ENCODE measurements around the gene CHRNA3.

The CHRNA3 gene

DNA sequence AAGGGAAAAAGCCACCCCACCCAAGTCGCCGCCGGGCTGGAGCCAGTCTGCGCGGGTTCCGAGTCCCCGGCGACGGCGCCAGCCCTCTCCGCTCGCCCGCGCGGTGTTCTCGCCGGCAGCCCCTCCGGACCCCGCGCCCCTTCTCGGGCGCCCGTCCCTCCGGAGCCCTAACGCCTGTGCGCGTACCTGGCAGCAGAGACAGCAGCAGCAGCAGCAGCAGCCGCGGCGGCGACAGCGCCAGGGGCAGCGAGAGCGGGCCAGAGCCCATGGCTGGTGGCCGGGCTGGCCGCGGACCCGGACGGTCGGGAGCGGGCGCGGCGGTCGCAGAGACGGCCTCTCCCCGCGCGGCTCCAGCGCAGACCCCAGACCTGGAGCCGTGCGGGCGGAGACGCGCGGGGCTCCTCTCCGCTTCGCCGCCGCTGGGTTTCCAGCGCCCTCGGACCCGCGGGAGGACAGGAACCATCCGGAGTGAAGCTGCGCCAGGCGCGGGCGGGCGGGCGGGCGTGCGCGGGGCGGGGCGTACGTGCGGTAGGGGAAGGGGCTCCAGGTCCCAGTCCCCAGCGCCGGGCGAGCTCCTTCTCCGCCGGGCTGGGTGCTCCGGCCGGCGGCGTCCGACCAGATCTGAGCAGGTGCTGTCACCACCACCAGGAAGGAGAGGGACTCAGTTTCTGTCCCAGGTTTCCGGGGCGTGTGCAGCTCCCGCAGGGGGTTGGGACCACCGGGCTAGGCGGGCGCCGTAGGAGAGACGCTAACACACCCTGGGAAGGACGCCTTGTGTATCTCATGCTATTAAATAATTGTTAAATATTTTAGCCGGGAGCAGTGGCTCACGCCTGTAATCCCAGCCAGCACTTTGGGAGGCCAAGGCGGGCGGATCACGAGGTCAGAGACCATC, at the start of gene CHRNA3:
TSS of gene CHRNA3 (minus strand) at position 470 of the 895 bp plus-strand sequence. CDS start at position 268, 202 bp downstream.
- H3K4me3 ChIP-seq (ENCODE audit: low read length): peak within 1 kb of the TSS; percentile 15; the same call in 1 of the 2 replicates
- TF ChIP-seq ZNF274 (IDR thresholded peaks at IDR 0.05; ENCODE audit: low read depth, low read length): no peak

DNA sequence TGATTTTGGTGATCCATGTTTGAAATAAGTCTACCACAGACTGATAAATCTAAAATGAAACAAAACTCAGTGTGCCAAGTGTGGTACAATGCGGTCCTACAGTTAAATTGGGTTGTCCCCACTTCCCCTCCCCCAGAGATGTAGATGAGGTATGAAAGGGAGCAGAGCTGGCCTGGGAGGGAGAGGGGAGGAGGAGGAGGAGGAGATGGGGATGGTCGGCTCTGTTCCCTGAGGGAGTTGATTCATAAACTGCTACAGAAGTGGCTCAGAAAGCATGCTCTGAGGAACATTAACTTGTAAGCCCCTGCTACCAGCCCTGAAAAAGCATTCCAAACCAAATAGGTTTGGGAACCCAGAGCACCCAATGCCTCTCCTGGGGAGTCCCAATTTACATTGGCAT, 48.2 kb upstream of the CHRNA3 start:
- H3K4me3 ChIP-seq (ENCODE audit: low read length): no peak overlapping the region

DNA sequence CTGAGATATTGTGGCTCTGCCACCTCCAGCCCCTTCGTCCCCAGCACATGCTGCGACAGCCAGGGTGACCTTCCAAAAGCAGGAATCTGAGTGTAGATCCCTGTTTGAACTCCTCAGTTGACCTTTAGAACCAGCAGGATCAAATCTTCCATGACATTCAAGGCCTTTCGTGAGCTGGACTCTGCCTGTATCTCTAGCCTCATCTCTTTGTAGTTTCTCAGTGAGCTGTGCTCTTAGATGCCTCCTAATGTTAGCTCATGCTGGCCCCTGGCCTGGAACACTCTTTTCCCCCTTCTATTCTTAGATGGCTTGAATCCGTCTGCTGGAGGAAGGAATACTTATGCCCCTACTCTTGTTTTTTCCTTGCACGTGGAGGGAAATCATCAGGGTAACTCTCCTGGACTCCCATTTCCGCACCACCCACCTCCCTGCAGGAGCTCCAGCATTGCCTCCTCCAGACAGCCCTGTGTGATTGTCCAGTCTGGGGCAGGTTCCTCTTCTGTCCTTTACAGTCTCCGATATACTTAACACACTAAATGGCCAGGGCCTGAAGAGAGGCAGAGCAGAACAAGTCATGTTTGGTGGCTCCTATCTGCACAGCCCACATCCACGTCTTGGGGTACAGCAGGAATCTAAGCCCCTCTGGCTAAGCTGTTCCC, 46.9 kb upstream of the CHRNA3 start:
- no peak for TF ChIP-seq ZNF274 (IDR thresholded peaks at IDR 0.05; ENCODE audit: low read depth, low read length)
- no peak overlapping the region for H3K4me3 ChIP-seq (ENCODE audit: low read length)

More for the DNA sequence above, 48.2 kb upstream of the CHRNA3 start:
- TF ChIP-seq ZNF274 (IDR thresholded peaks at IDR 0.05; ENCODE audit: low read depth, low read length): no peak

DNA sequence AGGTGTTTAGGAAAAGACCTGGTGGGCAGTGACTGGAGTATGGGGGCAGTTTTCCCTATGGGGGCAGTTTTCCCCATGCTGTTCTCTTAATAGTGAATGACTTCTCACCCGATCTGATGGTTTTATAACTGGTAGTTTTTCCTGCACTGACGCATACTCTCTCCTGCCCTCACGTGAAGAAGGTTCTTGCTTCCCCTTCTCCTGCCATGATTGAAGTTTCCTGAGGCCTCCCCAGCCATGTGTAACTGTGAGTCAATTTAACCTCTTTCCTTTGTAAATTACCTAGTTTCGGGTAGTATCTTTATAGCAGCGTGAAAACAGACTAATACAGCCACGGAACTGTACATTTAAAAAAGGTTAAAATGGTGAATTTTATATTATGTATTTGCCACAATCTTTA, 45.2 kb upstream of the CHRNA3 start:
- no peak for TF ChIP-seq ZNF274 (IDR thresholded peaks at IDR 0.05; ENCODE audit: low read depth, low read length)
- no peak overlapping the region for H3K4me3 ChIP-seq (ENCODE audit: low read length)

DNA sequence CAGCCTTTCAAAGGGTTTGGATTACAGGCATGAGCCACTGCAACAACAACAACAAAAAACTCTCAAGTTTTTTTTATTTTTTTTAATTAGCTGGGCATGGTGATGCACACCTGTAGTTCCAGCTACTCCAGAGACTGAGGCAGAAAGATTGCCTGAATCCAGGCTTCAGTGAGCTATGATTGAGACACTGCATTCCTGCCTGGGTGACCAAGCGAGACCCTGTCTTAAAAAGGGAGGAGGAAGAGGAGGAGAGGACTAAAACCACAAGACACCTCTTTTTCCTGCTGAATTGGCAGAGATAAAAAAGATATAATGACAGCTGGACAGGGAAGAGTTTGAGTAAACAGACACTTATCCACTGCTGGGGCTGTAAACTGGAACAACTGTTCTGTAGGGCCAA, 42.9 kb upstream of the CHRNA3 start:
- TF ChIP-seq ZNF274 (IDR thresholded peaks at IDR 0.05; ENCODE audit: low read depth, low read length): no peak
- no peak overlapping the region for H3K4me3 ChIP-seq (ENCODE audit: low read length)

DNA sequence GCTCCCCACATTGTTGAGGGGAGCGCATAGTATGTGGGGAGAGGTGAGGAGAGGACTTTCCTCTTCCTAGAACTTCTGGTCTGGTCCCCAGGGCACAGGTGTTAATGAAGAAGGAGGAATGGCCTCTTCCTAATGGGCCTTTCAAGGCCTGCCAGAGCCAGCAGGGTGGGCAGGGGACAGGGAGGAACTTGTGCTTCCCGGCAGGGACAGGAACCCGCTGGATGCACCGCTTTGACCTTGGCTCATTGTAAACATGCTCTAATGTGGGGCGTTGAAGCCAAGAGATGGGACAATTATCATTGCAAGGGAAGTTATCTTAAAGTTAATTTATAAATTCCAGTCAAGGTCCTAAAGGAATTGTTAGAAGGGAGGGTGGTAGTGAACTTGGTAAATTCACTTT, 41.2 kb upstream of the CHRNA3 start:
- TF ChIP-seq ZNF274 (IDR thresholded peaks at IDR 0.05; ENCODE audit: low read depth, low read length): no peak
- H3K4me3 ChIP-seq (ENCODE audit: low read length): no peak overlapping the region

DNA sequence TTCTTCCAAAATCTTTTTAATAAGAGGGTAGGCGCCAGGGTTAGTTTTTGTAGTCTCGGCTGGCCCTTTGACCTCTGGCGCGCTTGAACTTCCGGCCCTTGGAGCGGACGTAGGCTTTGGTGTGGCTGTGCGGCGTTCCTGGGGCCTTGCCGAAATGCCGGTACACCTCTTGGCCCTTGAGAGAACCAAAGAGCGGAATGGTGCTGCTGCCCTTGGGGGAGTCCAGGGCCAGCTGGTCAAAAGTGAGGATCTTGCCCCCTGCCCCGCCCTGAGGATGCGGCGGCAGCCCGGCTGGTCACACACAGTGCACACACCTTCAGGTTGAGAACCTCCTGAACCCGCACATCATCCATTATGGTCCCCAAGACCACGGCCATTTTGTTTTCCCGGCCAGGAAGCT, 40.2 kb upstream of the CHRNA3 start:
- no peak for TF ChIP-seq ZNF274 (IDR thresholded peaks at IDR 0.05; ENCODE audit: low read depth, low read length)
- no peak overlapping the region for H3K4me3 ChIP-seq (ENCODE audit: low read length)

DNA sequence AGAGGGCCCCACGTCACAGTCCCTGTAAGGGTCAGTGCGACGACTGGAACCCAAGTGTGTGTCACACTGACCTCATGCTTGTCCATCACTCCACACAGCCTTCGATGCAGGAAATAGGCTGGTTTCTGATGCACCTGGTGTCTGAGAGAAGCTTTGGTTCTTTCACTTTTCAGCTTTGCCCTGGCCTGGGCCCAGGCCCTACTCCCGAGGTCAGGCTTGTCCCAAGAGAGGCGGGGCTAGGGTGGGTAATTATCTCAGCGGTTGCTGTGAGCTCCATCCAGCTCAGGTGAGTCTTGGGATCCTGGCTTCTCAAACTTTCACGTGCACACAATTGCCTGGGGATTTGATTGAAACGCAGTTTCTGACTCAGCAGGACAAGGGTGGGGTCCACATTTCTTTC, 39.8 kb upstream of the CHRNA3 start:
- H3K4me3 ChIP-seq (ENCODE audit: low read length): no peak overlapping the region
- TF ChIP-seq ZNF274 (IDR thresholded peaks at IDR 0.05; ENCODE audit: low read depth, low read length): no peak

DNA sequence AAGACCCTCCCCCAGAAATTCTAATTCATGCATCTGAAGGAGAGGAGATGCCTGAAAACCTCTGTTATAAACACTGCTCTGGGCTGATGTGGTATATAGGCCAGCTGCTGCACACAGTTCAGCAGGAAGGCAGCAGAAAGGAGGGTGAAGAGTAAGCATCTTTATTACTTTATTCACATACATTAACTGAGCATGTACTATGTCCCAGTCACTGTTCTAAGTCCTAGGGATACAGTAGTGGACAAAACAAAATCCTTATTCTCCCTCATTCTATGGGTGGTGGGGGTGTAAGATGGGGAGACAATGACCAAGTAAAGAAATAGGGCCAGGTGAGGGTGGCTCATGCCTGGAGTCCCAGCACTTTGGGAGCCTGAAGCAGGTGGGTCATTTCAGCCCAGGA, 38.0 kb upstream of the CHRNA3 start:
- no peak overlapping the region for H3K4me3 ChIP-seq (ENCODE audit: low read length)
- no peak for TF ChIP-seq ZNF274 (IDR thresholded peaks at IDR 0.05; ENCODE audit: low read depth, low read length)

DNA sequence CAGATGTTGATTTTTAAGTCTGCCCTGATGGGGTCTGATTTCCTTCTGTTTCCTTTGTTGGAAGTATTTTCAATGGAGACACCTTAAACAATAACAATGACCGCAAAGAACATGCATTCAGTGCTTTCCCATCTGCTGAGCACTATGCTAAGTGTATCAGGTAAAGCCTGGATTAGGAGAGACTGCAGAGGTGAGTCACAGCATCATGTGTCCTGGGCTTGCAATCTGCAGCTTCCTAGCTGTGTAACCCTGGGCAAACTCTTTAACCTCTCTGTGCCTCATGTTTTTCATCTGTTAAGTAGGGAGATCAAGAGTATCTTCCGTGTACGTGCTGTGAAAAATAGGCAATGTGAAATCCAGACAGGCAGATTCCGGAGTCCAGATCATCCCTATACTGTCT, 33.5 kb upstream of the CHRNA3 start:
- TF ChIP-seq ZNF274 (IDR thresholded peaks at IDR 0.05; ENCODE audit: low read depth, low read length): no peak
- H3K4me3 ChIP-seq (ENCODE audit: low read length): no peak overlapping the region

DNA sequence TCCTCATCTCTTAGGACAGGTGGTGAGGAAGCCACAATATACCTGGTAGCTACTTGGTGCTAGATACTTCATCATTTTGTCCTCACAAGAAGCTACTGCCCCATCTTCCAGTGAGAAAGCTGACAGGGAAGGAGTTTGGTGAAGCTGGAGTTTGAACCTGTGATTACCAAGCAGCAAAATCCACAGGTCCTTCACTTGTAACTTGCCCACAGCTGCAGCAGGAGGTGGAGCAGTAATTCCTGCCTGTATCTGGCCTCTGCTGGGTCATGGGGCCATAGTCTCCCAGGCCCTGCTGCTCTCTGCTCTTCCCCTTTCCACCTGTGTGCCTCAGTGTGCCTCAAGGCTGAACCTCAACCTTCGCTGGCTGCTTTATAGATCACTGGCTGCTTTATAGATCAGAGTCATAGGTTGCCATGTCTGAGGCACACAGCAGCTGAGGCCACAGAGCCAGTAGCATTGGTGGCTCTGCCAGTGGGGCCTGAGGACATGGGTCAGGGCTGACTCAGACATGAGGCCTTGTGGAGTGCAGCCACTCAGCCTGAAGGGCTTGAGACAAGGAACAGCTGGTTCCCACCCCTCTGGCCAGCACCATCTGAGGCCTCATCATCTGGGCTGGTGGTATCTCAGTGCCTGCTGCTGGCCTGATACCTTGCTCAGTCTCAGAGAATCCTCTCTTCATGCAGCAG, 31.3 kb upstream of the CHRNA3 start:
- no peak for TF ChIP-seq ZNF274 (IDR thresholded peaks at IDR 0.05; ENCODE audit: low read depth, low read length)
- H3K4me3 ChIP-seq (ENCODE audit: low read length): no peak overlapping the region

DNA sequence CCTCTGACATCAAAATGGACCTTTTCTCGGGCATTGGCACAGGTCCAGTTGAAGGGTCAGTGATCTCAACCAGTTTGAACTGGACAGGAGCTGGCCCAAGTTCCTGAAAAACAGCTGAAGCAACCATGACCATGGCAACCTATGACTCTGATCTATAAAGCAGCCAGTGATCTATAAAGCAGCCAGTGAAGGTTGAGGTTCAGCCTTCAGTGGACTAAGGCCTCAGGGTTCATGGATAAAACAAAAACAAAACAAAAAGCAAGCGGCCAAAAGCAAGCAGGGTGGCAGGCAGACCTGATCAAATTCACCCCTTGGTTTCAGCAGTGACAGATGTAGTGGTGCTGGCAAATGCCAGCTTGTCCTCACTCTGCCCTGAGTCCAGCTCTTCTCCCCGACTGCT, 30.2 kb upstream of the CHRNA3 start:
- no peak for TF ChIP-seq ZNF274 (IDR thresholded peaks at IDR 0.05; ENCODE audit: low read depth, low read length)
- no peak overlapping the region for H3K4me3 ChIP-seq (ENCODE audit: low read length)

DNA sequence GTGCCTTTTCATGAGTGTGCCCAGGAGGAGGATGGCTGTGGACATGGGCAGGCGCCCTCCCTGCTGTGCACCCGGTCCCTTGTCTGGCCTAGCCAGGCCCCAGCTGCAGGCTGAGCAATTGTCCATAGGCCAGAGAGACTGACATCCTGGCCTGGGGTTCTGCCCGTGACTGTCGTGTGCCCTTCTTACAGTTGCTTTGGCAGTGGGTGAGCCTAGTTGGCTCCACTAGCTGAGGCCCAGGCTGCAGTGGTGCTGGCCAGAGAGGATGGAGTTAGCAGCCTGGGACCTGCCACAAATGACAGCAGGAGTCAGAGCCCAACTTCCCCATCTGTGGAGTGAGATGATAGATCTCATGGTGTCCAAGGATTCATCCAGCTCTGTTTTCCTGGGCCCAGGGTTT, 29.2 kb upstream of the CHRNA3 start:
- H3K4me3 ChIP-seq (ENCODE audit: low read length): no peak overlapping the region

DNA sequence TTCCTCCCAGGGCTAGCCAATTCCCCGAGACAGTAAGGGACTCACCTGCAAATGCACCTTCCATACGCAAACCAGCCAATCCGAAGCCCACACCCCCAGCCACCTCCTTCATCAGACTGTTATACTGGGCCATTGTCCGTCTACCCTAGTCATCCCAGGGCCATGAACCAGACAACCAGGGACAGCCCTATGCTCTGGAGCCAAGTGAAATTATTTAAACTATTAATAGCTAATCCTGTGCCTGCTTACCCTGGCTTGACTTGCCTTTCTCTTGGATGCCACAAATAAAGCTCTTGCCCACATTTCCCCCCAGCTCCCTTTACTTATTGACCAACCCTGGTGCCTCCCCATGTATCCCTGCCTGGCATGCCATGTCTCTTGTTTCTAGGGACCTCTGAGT, 24.2 kb upstream of the CHRNA3 start:
- H3K4me3 ChIP-seq (ENCODE audit: low read length): no peak overlapping the region
- TF ChIP-seq ZNF274 (IDR thresholded peaks at IDR 0.05; ENCODE audit: low read depth, low read length): no peak

More for the DNA sequence above, 29.2 kb upstream of the CHRNA3 start:
- no peak for TF ChIP-seq ZNF274 (IDR thresholded peaks at IDR 0.05; ENCODE audit: low read depth, low read length)

DNA sequence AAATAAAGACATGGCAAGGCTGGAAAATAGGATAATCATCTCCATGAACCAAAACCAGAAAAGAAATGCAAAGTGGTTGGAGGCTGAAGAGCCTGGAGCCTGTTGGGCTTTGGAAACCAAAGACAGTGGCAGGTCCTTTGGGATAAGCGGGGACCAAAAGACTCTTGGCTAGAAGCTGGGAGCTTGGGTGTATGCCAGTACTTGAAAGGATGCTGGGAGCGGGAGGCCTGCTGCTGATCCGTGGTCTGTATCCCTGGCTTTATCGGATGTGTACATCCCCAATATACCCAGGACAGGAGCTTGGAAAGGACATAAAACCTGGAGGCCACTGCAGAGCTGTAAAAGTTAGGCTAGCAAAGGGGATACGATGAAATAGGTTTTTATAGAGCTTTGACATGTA, 21.5 kb upstream of the CHRNA3 start:
- TF ChIP-seq ZNF274 (IDR thresholded peaks at IDR 0.05; ENCODE audit: low read depth, low read length): no peak
- no peak overlapping the region for H3K4me3 ChIP-seq (ENCODE audit: low read length)
